Neural crest cell (in vitro differentiated cells): Measurements from ENCODE around the gene CNOT1. TPM values are rescaled to one million over a fixed set of nuclear protein-coding genes. Genes with fewer than 3 reads are reported as not detected.

Source experiments
- DNase-seq: peaks from one replicate; pipeline ENCODE4 v3.0.0; 2021; ENCODE audit warnings: low read depth, mixed read lengths, low spot score
- H3K27ac Mint-ChIP-seq: one replicate; pipeline ENCODE4 v1.8.0; 2021; ENCODE audit warnings: mild to moderate bottlenecking, mixed read lengths; ENCODE audit not compliant: unreplicated experiment
- H3K27me3 Mint-ChIP-seq: 2 replicates; pipeline ENCODE4 v1.8.0; 2021; ENCODE audit warnings: low read depth, mild to moderate bottlenecking, mixed read lengths
- H3K36me3 Mint-ChIP-seq: 2 replicates; pipeline ENCODE4 v1.8.0; 2021; ENCODE audit warnings: low read depth, mild to moderate bottlenecking, mixed read lengths
- H3K4me1 Mint-ChIP-seq: 2 replicates; pipeline ENCODE4 v1.8.0; 2021; ENCODE audit warnings: mixed read lengths
- H3K4me3 Mint-ChIP-seq: one replicate; pipeline ENCODE4 v1.8.0; 2021; ENCODE audit warnings: mild to moderate bottlenecking, mixed read lengths
- H3K9me3 Mint-ChIP-seq: 2 replicates; pipeline ENCODE4 v1.8.0; 2021; ENCODE audit warnings: mixed read lengths
- CTCF ChIP-seq: fragments of 200-600 bp; sonication (generic); conservative IDR thresholded peaks from 2 replicates; pipeline ENCODE4 v1.5.0; 2021; ENCODE audit warnings: antibody characterized with exemption, mild to moderate bottlenecking
- total RNA-seq: library from RNA; stranded (reverse); gene quantifications from 2 replicates; pipeline ENCODE4 v1.2.1, GENCODE V29; 2021

The CNOT1 gene
- total RNA-seq, 1 donor from 2014 or later, result 254 TPM

GRCh38 chr16:58644765-58645487 lies 15.3 kb upstream of the CNOT1 start:
- no peaks in the 10 kb centered on the region for H3K4me1 Mint-ChIP-seq
- no peaks in the 10 kb centered on the region for H3K9me3 Mint-ChIP-seq
- DNase-seq, result no peak
- H3K4me3 Mint-ChIP-seq, result no peak overlapping the region
- no peak for TF ChIP-seq CTCF
- no peak overlapping the region for H3K27ac Mint-ChIP-seq
- no peaks in the 10 kb centered on the region for H3K36me3 Mint-ChIP-seq
- no peaks in the 10 kb centered on the region for H3K27me3 Mint-ChIP-seq

DNA sequence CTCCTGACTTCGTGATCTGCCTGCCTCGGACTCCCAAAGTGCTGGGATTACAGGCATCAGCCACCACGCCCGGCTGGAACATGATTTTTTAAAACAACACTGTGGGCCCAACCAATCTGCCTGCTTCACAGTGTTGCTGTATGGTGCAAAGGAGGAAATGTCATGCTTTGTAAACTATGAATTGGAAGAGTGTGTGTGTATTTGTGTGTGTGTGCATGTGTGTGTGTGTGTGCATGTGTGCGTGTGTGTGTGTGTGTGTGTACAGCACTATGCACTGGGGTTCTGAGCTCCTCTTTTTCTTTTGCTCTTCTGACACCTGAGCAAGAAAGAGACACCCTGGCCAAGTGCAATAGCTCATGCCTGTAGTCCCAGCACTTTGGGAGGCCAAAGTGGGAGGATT lies 14.5 kb upstream of the CNOT1 start:
- Mint-ChIP-seq H3K36me3 (no peaks in the 10 kb centered on the region), H3K27me3 (no peaks in the 10 kb centered on the region), H3K27ac (no peak overlapping the region), H3K9me3 (no peaks in the 10 kb centered on the region), H3K4me3 (no peak overlapping the region), H3K4me1 (no peaks in the 10 kb centered on the region)
- no peak for TF ChIP-seq CTCF
- no peak for DNase-seq

GRCh38 chr16:58640949-58641348 lies 11.3 kb upstream of the CNOT1 start:
- no peak for DNase-seq
- H3K27ac Mint-ChIP-seq, result no peak overlapping the region
- no peaks in the 10 kb centered on the region for H3K4me1 Mint-ChIP-seq
- H3K9me3 Mint-ChIP-seq, result no peaks in the 10 kb centered on the region
- no peaks in the 10 kb centered on the region for H3K27me3 Mint-ChIP-seq
- H3K36me3 Mint-ChIP-seq, result no peaks in the 10 kb centered on the region
- no peak overlapping the region for H3K4me3 Mint-ChIP-seq
- no peak for TF ChIP-seq CTCF

DNA sequence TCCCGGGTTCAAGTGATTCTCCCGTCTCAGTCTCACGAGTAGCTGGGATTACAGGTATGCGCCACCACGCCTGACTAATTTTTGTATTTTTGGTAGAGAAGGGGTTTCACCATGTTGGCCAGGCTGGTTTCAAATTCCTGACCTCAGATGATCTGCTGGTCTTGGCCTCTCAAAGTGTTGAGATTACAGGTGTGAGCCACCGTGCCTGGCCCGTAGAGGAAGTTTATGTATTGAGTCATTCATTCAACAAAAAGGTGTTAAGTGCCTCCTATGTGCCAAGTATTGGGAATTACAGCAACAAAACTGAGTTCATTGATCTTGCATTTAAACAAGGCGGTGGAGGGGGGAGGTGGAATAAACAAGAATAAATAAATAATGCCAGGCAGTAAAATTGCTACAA lies 10.2 kb upstream of the CNOT1 start:
- no peak overlapping the region for H3K27ac Mint-ChIP-seq
- no peak overlapping the region for H3K4me3 Mint-ChIP-seq
- no peaks in the 10 kb centered on the region for H3K36me3 Mint-ChIP-seq
- no peaks in the 10 kb centered on the region for H3K9me3 Mint-ChIP-seq
- TF ChIP-seq CTCF, result no peak
- DNase-seq, result no peak
- H3K27me3 Mint-ChIP-seq, result no peaks in the 10 kb centered on the region
- no peaks in the 10 kb centered on the region for H3K4me1 Mint-ChIP-seq

DNA sequence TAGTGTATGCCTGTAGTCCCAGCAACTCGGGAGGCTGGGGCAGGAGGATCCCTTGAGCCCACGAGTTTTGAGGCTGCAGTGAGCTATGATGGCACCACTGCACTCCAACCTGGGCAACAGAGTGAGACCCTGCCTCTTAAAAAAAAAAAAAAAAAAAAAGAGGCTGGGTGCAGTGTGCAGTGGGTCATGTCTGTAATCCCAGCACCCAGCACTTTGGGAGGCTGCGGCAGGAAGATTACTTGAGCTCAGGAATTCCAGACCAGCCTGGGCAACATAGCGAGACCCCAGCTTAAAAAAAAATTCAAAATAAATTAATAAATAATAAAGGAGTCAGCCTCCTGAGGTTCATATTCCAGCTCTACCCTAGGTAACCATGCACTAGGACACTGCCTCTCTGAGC lies 9.6 kb upstream of the CNOT1 start:
- Mint-ChIP-seq H3K27ac (no peak overlapping the region), H3K36me3 (no peaks in the 10 kb centered on the region), H3K4me3 (no peak overlapping the region), H3K27me3 (no peaks in the 10 kb centered on the region), H3K9me3 (no peaks in the 10 kb centered on the region), H3K4me1 (no peaks in the 10 kb centered on the region)
- TF ChIP-seq CTCF, result no peak
- DNase-seq, result no peak
